DMS153 treated with DMSO at 0.1 percent for 48 hours (cell line): Measurements from ENCODE around the gene PRRC2A.
A peak's percentile ranks its signal among the peaks of the same experiment; 100 is the strongest.

ENCODE experiments used
- DNase-seq: peaks from one replicate; lab custom pipeline; 2025; ENCODE audit not compliant: unreplicated experiment; lab: John Stamatoyannopoulos, UW

Gene PRRC2A

GRCh38 chr6:31645325-31645724 lies 24.8 kb downstream of the PRRC2A start:
- no peak for DNase-seq

GRCh38 chr6:31651602-31652191 lies 31.2 kb downstream of the PRRC2A start:
- peak; percentile 16 for DNase-seq

- DNase-seq = no peak
Observed at GRCh38 chr6:31652925-31653724, 32.6 kb downstream of the PRRC2A start.

GRCh38 chr6:31654574-31655348 lies 34.2 kb downstream of the PRRC2A start:
- DNase-seq = no peak

- DNase-seq = no peak
Observed at GRCh38 chr6:31655349-31656237, 35.1 kb downstream of the PRRC2A start, which contains the start of gene APOM. APOM (plus strand) TSS chr6:31655894; CDS start chr6:31655967, 73 bp downstream.

- no peak for DNase-seq
Observed at GRCh38 chr6:31657406-31658157, 37.1 kb downstream of the PRRC2A start.

- no peak for DNase-seq
Observed at GRCh38 chr6:31658158-31658688, 37.7 kb downstream of the PRRC2A start.

- DNase-seq = no peak
Observed at GRCh38 chr6:31658983-31659648, 38.6 kb downstream of the PRRC2A start.

GRCh38 chr6:31659649-31660380 lies 39.3 kb downstream of the PRRC2A start:
- no peak for DNase-seq

- peak; percentile 46 for DNase-seq
Observed at GRCh38 chr6:31660381-31661261, 40.1 kb downstream of the PRRC2A start, which contains the start of gene C6orf47. C6orf47 (minus strand) TSS chr6:31660778; CDS start chr6:31659947, 831 bp downstream.

- DNase-seq = no peak
Observed at GRCh38 chr6:31661262-31662123, 41.0 kb downstream of the PRRC2A start.

GRCh38 chr6:31662124-31662723 lies 41.7 kb downstream of the PRRC2A start:
- DNase-seq = no peak

GRCh38 chr6:31663126-31663960 lies 42.8 kb downstream of the PRRC2A start:
- DNase-seq = no peak

GRCh38 chr6:31663961-31664789 lies 43.7 kb downstream of the PRRC2A start:
- DNase-seq = no peak
